CD14-positive monocyte (primary cell): ENCODE results near the gene OR51S1. TPM values are rescaled to one million over a fixed set of nuclear protein-coding genes. Genes with fewer than 3 reads are reported as not detected.

Experiments used
- DNase-seq, 3 donors: peaks; one replicate each; pipeline ENCODE4 v3.0.0-alpha.2; 2011 to 2022
- H2AFZ ChIP-seq: 2 replicates; pipeline ENCODE4 v1.6.0; 2012; ENCODE audit warnings: mild to moderate bottlenecking, low read depth, low read length, inconsistent platforms; ENCODE audit not compliant: insufficient read depth, poor library complexity, severe bottlenecking
- H3K27ac ChIP-seq, 2 donors: 1 replicate in 1 of 2; 2 replicates in 1 of 2; pipeline ENCODE4 v1.5.1; 2012 to 2013; ENCODE audit warnings: low read length in 2 of 2, control low read depth in 1 of 2, inconsistent platforms in 1 of 2, low read depth in 1 of 2, mild to moderate bottlenecking in 1 of 2
- H3K27me3 ChIP-seq, 2 donors: one replicate each; pipeline versions ENCODE4 v1.6.0 to v1.6.1; 2011 to 2013; ENCODE audit warnings: low read length in 2 of 2; ENCODE audit not compliant: control insufficient read depth in 2 of 2, insufficient read depth in 2 of 2
- H3K36me3 ChIP-seq, 2 donors: replicated peaks in 1 of 2; 1 replicate in 1 of 2; 2 replicates in 1 of 2; pipeline versions ENCODE4 v1.5.1 to v1.6.1; 2012 to 2013; ENCODE audit warnings: low read length in 2 of 2, control low read depth in 1 of 2, inconsistent platforms in 1 of 2, mild to moderate bottlenecking in 1 of 2; ENCODE audit not compliant: insufficient read depth in 2 of 2, control insufficient read depth in 1 of 2
- H3K4me1 ChIP-seq, 2 donors: 1 replicate in 1 of 2; 2 replicates in 1 of 2; pipeline versions ENCODE4 v1.5.1 to v1.6.1; 2012 to 2013; ENCODE audit warnings: low read length in 2 of 2, control low read depth in 1 of 2, inconsistent platforms in 1 of 2, mild to moderate bottlenecking in 1 of 2, moderate library complexity in 1 of 2; ENCODE audit not compliant: insufficient read depth in 2 of 2, control insufficient read depth in 1 of 2
- H3K4me2 ChIP-seq: replicated peaks from 2 replicates; pipeline ENCODE3; 2012; ENCODE audit warnings: low read length, moderate library complexity, mild to moderate bottlenecking; ENCODE audit not compliant: poor library complexity, severe bottlenecking; ENCODE audit errors: extremely low read depth
- H3K4me3 ChIP-seq, 3 experiments: fragments of 200-600 bp in 1 of 3; sonication (generic) in 1 of 3; replicated peaks in 1 of 3; 1 replicate in 2 of 3; 2 replicates in 1 of 3; pipeline ENCODE4 v1.5.1; 2011 to 2013; ENCODE audit warnings: low read length in 3 of 3, mild to moderate bottlenecking in 3 of 3, control low read depth in 2 of 3, low read depth in 2 of 3, inconsistent platforms in 1 of 3, moderate library complexity in 1 of 3
- H3K79me2 ChIP-seq: 2 replicates; pipeline ENCODE4 v1.6.0; 2012; ENCODE audit warnings: mild to moderate bottlenecking, control low read depth, inconsistent platforms, low read length, moderate library complexity; ENCODE audit not compliant: insufficient read depth
- H3K9ac ChIP-seq: 2 replicates; pipeline ENCODE4 v1.6.0; 2017; ENCODE audit warnings: low read length, mild to moderate bottlenecking; ENCODE audit not compliant: insufficient read depth, poor library complexity, severe bottlenecking
- H3K9me3 ChIP-seq, 2 donors: replicated peaks in 1 of 2; 1 replicate in 1 of 2; 2 replicates in 1 of 2; pipeline versions ENCODE4 v1.5.1 to v1.6.1; 2012 to 2013; ENCODE audit warnings: low read length in 2 of 2, control low read depth in 1 of 2; ENCODE audit not compliant: control insufficient read depth in 1 of 2, insufficient read depth in 1 of 2
- H4K20me1 ChIP-seq: 2 replicates; pipeline ENCODE4 v1.6.0; 2012; ENCODE audit warnings: mild to moderate bottlenecking, low read length, control low read depth, moderate library complexity; ENCODE audit not compliant: insufficient read depth
- H3K27ac Mint-ChIP-seq, 7 donors: one replicate each; pipeline ENCODE4 v1.8.0; 2020; ENCODE audit warnings: mild to moderate bottlenecking in 7 of 7, mixed read lengths in 7 of 7, moderate library complexity in 6 of 7, inconsistent platforms in 2 of 7
- H3K27me3 Mint-ChIP-seq, 3 donors: one replicate each; pipeline ENCODE4 v1.8.0; 2021 to 2022; ENCODE audit warnings: low read depth in 3 of 3, mild to moderate bottlenecking in 3 of 3, mixed read lengths in 3 of 3, moderate library complexity in 3 of 3, inconsistent platforms in 1 of 3
- H3K36me3 Mint-ChIP-seq, 2 donors: one replicate each; pipeline ENCODE4 v1.8.0; 2020; ENCODE audit warnings: mixed read lengths in 2 of 2, inconsistent platforms in 1 of 2, mild to moderate bottlenecking in 1 of 2
- H3K4me1 Mint-ChIP-seq: one replicate; pipeline ENCODE4 v1.8.0; 2020; ENCODE audit warnings: mild to moderate bottlenecking, mixed read lengths
- H3K4me3 Mint-ChIP-seq, 2 donors: one replicate each; pipeline ENCODE4 v1.8.0; 2020; ENCODE audit warnings: mild to moderate bottlenecking in 2 of 2, mixed read lengths in 2 of 2, moderate library complexity in 1 of 2
- H3K9me3 Mint-ChIP-seq, 7 donors: one replicate each; pipeline ENCODE4 v1.8.0; 2020 to 2022; ENCODE audit warnings: mixed read lengths in 7 of 7, mild to moderate bottlenecking in 6 of 7, moderate library complexity in 6 of 7, inconsistent platforms in 2 of 7
- WGBS: methylation state at CpG from one replicate; pipeline ENCODE4 v1.1.5; 2013; ENCODE audit warnings: missing lambda C conversion rate; ENCODE audit not compliant: insufficient coverage; 5-methylcytosine and 5-hydroxymethylcytosine counted together
- intact Hi-C, 2 donors: fragments of 100-400 bp; cut with micrococcal nuclease; formaldehyde crosslinking; loops; one replicate each; pipeline versions ENCODE4 v1.15.0 to v1.15.1; 2023
- polyA plus RNA-seq, 3 donors: library from polyadenylated mRNA; depleted of rRNA in 1 of 3; unstranded in 2 of 3; stranded (reverse) in 1 of 3; fragments of 300-500 nt in 2 of 3; fragments of >200 nt in 1 of 3; fragmentation: Illumina TruSeq in 2 of 3; gene quantifications; 1 replicate in 2 of 3; 2 replicates in 1 of 3; pipeline ENCODE4 v1.2.3, GENCODE V29; 2012 to 2021
- TF ChIP-seq, protein P1 (sequence below): fragments of 200-600 bp; IDR thresholded peaks from one replicate; pipeline ENCODE4 v1.8.0; 2022; ENCODE audit warnings: antibody characterized with exemption, mild to moderate bottlenecking

OR51S1 gene
- polyA plus RNA-seq, 3 donors: not detected

DNA sequence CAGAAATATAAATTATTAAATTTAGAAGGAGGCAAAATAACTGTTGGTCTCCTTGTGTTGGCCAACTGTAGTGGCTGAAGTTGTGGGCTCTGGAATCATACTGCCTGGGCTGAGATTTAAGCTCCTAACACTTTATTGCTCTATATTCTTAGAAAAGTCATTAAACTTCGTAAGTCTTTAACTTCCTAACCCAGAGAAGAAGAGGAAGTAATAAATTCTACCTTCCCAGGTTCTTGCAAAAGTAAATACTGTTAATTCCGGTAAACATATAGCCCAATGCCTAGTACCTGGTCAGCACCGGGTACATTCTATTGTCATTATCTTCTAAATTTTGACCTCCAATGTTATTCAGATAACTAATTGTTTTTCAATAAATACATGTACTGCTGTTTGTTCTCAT, 37.2 kb upstream of the OR51S1 start:
- no peak for DNase-seq

DNA sequence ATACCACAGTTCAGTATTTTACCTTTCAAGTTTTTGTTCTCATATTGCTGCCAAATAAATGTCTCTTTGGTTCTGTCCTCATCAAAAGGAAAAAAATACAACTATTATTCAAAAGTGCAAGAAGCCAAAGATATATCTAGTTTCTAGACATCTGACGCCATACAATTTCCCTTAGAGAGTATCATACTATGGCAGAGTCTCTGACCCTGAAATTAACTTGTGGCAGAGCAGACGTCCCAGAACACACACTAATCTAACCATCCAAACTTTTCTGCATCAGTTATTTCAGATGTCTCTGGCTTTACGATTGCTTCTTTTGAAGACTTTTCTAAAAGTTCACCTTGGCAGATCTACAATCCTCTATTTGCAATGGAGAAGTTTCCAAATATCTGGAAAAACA, 35.4 kb upstream of the OR51S1 start:
- DNase-seq: no peak
- no peak overlapping the region for H3K27ac ChIP-seq
- TF ChIP-seq, protein P1, sequence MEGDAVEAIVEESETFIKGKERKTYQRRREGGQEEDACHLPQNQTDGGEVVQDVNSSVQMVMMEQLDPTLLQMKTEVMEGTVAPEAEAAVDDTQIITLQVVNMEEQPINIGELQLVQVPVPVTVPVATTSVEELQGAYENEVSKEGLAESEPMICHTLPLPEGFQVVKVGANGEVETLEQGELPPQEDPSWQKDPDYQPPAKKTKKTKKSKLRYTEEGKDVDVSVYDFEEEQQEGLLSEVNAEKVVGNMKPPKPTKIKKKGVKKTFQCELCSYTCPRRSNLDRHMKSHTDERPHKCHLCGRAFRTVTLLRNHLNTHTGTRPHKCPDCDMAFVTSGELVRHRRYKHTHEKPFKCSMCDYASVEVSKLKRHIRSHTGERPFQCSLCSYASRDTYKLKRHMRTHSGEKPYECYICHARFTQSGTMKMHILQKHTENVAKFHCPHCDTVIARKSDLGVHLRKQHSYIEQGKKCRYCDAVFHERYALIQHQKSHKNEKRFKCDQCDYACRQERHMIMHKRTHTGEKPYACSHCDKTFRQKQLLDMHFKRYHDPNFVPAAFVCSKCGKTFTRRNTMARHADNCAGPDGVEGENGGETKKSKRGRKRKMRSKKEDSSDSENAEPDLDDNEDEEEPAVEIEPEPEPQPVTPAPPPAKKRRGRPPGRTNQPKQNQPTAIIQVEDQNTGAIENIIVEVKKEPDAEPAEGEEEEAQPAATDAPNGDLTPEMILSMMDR: no peak
- intact Hi-C loops: no loop called here
- H3K27ac Mint-ChIP-seq: no peak overlapping the region
- no peaks in the 10 kb centered on the region for H3K27me3 ChIP-seq
- no peaks in the 10 kb centered on the region for H3K4me1 ChIP-seq
- no peak overlapping the region for H3K4me2 ChIP-seq
- no peak overlapping the region for H2AFZ ChIP-seq
- H3K4me1 Mint-ChIP-seq: no peaks in the 10 kb centered on the region
- no peaks in the 10 kb centered on the region for H4K20me1 ChIP-seq
- H3K9me3 ChIP-seq: no peaks in the 10 kb centered on the region
- H3K9ac ChIP-seq: no peak overlapping the region
- H3K4me3 ChIP-seq: no peak overlapping the region
- no CpG with 5 or more reads among the region's 3 CpGs for WGBS
- no peaks in the 10 kb centered on the region for H3K36me3 ChIP-seq
- no peak overlapping the region for H3K4me3 Mint-ChIP-seq
- H3K79me2 ChIP-seq: no peaks in the 10 kb centered on the region
- peaks cover 0 to 3% (median 0%) of the 10 kb centered on the region in 3 donors for H3K27me3 Mint-ChIP-seq
- peaks cover 0 to 2% (median 0%) of the 10 kb centered on the region in 7 donors for H3K9me3 Mint-ChIP-seq
- no peaks in the 10 kb centered on the region for H3K36me3 Mint-ChIP-seq

More for the DNA sequence above, 37.2 kb upstream of the OR51S1 start:
- no peaks in the 10 kb centered on the region for H4K20me1 ChIP-seq
- Mint-ChIP-seq H3K4me3 (no peak overlapping the region), H3K9me3 (peaks cover 0 to 2% (median 0%) of the 10 kb centered on the region in 7 donors), H3K4me1 (no peaks in the 10 kb centered on the region), H3K27me3 (no peaks in the 10 kb centered on the region), H3K36me3 (no peaks in the 10 kb centered on the region), H3K27ac (no peak overlapping the region)
- no peaks in the 10 kb centered on the region for H3K36me3 ChIP-seq
- no peaks in the 10 kb centered on the region for H3K4me1 ChIP-seq
- no peaks in the 10 kb centered on the region for H3K27me3 ChIP-seq
- TF ChIP-seq, protein P1: no peak
- H3K4me2 ChIP-seq: no peak overlapping the region
- H3K9ac ChIP-seq: no peak overlapping the region
- no peak overlapping the region for H2AFZ ChIP-seq
- intact Hi-C loops: no loop called here
- H3K9me3 ChIP-seq: no peaks in the 10 kb centered on the region
- H3K27ac ChIP-seq: no peak overlapping the region
- WGBS: no CpG with 5 or more reads among the region's 3 CpGs
- no peaks in the 10 kb centered on the region for H3K79me2 ChIP-seq
- H3K4me3 ChIP-seq: no peak overlapping the region
